Measurements from ENCODE around the gene OR5M3. TPM values are rescaled to one million over a fixed set of nuclear protein-coding genes. Genes with fewer than 3 reads are reported as not detected.

Gene OR5M3
- total RNA-seq = not detected in 2 replicates

- intact Hi-C loops (cut with micrococcal nuclease) = no loop called here
Observed at GRCh38 chr11:56473252-56473651, at the start of gene OR5M3. Gene OR5M3 (minus strand): TSS chr11:56473352. CDS start chr11:56470497, 2,855 bp downstream.

- intact Hi-C loops (cut with micrococcal nuclease) = no loop called here
Observed at GRCh38 chr11:56522008-56522407, 48.9 kb upstream of the OR5M3 start.

GRCh38 chr11:56513280-56513679 lies 40.1 kb upstream of the OR5M3 start:
- intact Hi-C loops (cut with micrococcal nuclease) = no loop called here

GRCh38 chr11:56509439-56509838 lies 36.3 kb upstream of the OR5M3 start:
- intact Hi-C loops (cut with micrococcal nuclease) = no loop called here

GRCh38 chr11:56497010-56497409 lies 23.9 kb upstream of the OR5M3 start:
- intact Hi-C loops (cut with micrococcal nuclease) = no loop called here

- intact Hi-C loops (cut with micrococcal nuclease) = no loop called here
Observed at GRCh38 chr11:56495117-56495516, 22.0 kb upstream of the OR5M3 start.

GRCh38 chr11:56491270-56491669 lies 18.1 kb upstream of the OR5M3 start, which contains the start of gene OR5M8:
Gene OR5M8 (minus strand): TSS chr11:56491370. CDS start chr11:56491370, 0 bp downstream.
- intact Hi-C loops (cut with micrococcal nuclease) = no loop called here

- intact Hi-C loops (cut with micrococcal nuclease) = no loop called here
Observed at GRCh38 chr11:56486801-56487200, 13.6 kb upstream of the OR5M3 start.

- intact Hi-C loops (cut with micrococcal nuclease) = no loop called here
Observed at GRCh38 chr11:56474729-56475235, 1.6 kb upstream of the OR5M3 start.

GRCh38 chr11:56457076-56457475 lies 16.1 kb downstream of the OR5M3 start:
- intact Hi-C loops (cut with micrococcal nuclease) = no loop called here

GRCh38 chr11:56453521-56453920 lies 19.6 kb downstream of the OR5M3 start:
- intact Hi-C loops (cut with micrococcal nuclease) = no loop called here

Other genes with a start within 250 kb of the OR5M3 start
- not detected in 2 replicates for gene OR5T2, start 239.1 kb downstream of the OR5M3 start, total RNA-seq
- gene OR5T3, start 221.1 kb downstream of the OR5M3 start, total RNA-seq = not detected in 2 replicates
- not detected in 2 replicates for gene OR5T1, start 199.2 kb downstream of the OR5M3 start, total RNA-seq
- not detected in 2 replicates for gene OR8H1, start 181.1 kb downstream of the OR5M3 start, total RNA-seq
- gene OR8K3, start 158.2 kb downstream of the OR5M3 start, total RNA-seq = not detected in 2 replicates
- not detected in 2 replicates for gene OR8K1, start 127.3 kb downstream of the OR5M3 start, total RNA-seq
- gene OR8J1, start 119.1 kb downstream of the OR5M3 start, total RNA-seq = not detected in 2 replicates
- gene OR8U1, start 97.7 kb downstream of the OR5M3 start, total RNA-seq = not detected in 2 replicates
- gene OR5AL1, start 60.7 kb downstream of the OR5M3 start, total RNA-seq = not detected in 2 replicates
- gene OR5M8, start 18.0 kb upstream of the OR5M3 start, total RNA-seq = not detected in 2 replicates
- not detected in 2 replicates for gene OR5M11, start 69.9 kb upstream of the OR5M3 start, total RNA-seq
- not detected in 2 replicates for gene OR5M10, start 104.4 kb upstream of the OR5M3 start, total RNA-seq
- not detected in 2 replicates for gene OR5M1, start 141.5 kb upstream of the OR5M3 start, total RNA-seq
- gene OR5AP2, start 169.1 kb upstream of the OR5M3 start, total RNA-seq = not detected in 2 replicates
- not detected in 2 replicates for gene OR5AR1, start 190.3 kb upstream of the OR5M3 start, total RNA-seq
- not detected in 2 replicates for gene OR9G1, start 225.7 kb upstream of the OR5M3 start, total RNA-seq

Measured in T-helper 2 cell treated with Interferon-gamma antibody and Interleukin-4, amounts not matched to agents 100 ng/mL and 5 ng/mL, for 36 hours (primary cell).